GM12801 (cell line): ENCODE measurements around the gene CHAC1.

Source experiments
- CTCF ChIP-seq: IDR thresholded peaks from one replicate; pipeline ENCODE4 v1.5.1; 2011; ENCODE audit warnings: control low read depth; ENCODE audit not compliant: insufficient read length; ENCODE audit errors: extremely low read depth

CHAC1 gene, protein sequence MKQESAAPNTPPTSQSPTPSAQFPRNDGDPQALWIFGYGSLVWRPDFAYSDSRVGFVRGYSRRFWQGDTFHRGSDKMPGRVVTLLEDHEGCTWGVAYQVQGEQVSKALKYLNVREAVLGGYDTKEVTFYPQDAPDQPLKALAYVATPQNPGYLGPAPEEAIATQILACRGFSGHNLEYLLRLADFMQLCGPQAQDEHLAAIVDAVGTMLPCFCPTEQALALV

GRCh38 chr15:40952901-40953712 is at the start of gene CHAC1:
CHAC1 (plus strand) TSS chr15:40953471; CDS start chr15:40953584, 113 bp downstream.
- no peak for TF ChIP-seq CTCF

- no peak for TF ChIP-seq CTCF
These were observed 48.6 kb upstream of the CHAC1 start for GRCh38 chr15:40904552-40905201.

- no peak for TF ChIP-seq CTCF
These were observed 46.9 kb upstream of the CHAC1 start for GRCh38 chr15:40906091-40906990.

- TF ChIP-seq CTCF, result no peak
These were observed 46.1 kb upstream of the CHAC1 start for GRCh38 chr15:40906991-40907802.

GRCh38 chr15:40908095-40908494 is 45.2 kb upstream of the CHAC1 start:
- no peak for TF ChIP-seq CTCF

GRCh38 chr15:40909662-40910630 is 43.3 kb upstream of the CHAC1 start:
- no peak for TF ChIP-seq CTCF
